HG03558 (cell line): ENCODE measurements around the gene NR3C2.

Experiments
- ATAC-seq: cut with Tn5 transposase; IDR thresholded peaks from one replicate; pipeline ENCODE4 v1.9.1; 2021; ENCODE audit warnings: moderate number of reproducible peaks; ENCODE audit not compliant: unreplicated experiment; ENCODE audit errors: extremely low read depth

NR3C2 gene

GRCh38 chr4:148441986-148442831, at the start of gene NR3C2:
Gene NR3C2 (minus strand): TSS chr4:148442414.
- ATAC-seq: peak; percentile 99

GRCh38 chr4:148487181-148487580, 45.0 kb upstream of the NR3C2 start:
- ATAC-seq: no peak

GRCh38 chr4:148481636-148482035, 39.4 kb upstream of the NR3C2 start:
- no peak for ATAC-seq

GRCh38 chr4:148477276-148477675, 35.1 kb upstream of the NR3C2 start:
- ATAC-seq: no peak

GRCh38 chr4:148469938-148470337, 27.7 kb upstream of the NR3C2 start:
- ATAC-seq: no peak

GRCh38 chr4:148454835-148455234, 12.6 kb upstream of the NR3C2 start:
- ATAC-seq: no peak

- ATAC-seq: no peak
These were observed 11.6 kb upstream of the NR3C2 start for GRCh38 chr4:148453833-148454232.

- no peak for ATAC-seq
These were observed 10.8 kb upstream of the NR3C2 start for GRCh38 chr4:148452970-148453369.

- no peak for ATAC-seq
These were observed 7.7 kb upstream of the NR3C2 start for GRCh38 chr4:148449921-148450320.

GRCh38 chr4:148448141-148448540, 5.9 kb upstream of the NR3C2 start:
- ATAC-seq: no peak

GRCh38 chr4:148447681-148448080, 5.5 kb upstream of the NR3C2 start:
- ATAC-seq: no peak

GRCh38 chr4:148445860-148446330, 3.7 kb upstream of the NR3C2 start:
- ATAC-seq: no peak

GRCh38 chr4:148445071-148445859, 3.1 kb upstream of the NR3C2 start:
- no peak for ATAC-seq

GRCh38 chr4:148444296-148445070, 2.3 kb upstream of the NR3C2 start:
- no peak for ATAC-seq

GRCh38 chr4:148443512-148444295, 1.5 kb upstream of the NR3C2 start:
- ATAC-seq: no peak

- ATAC-seq: no peak
These were observed 758 bp upstream of the NR3C2 start for GRCh38 chr4:148442832-148443511.

- ATAC-seq: no peak
These were observed 609 bp downstream of the NR3C2 start for GRCh38 chr4:148441624-148441985.

- ATAC-seq: no peak
These were observed 4.2 kb downstream of the NR3C2 start for GRCh38 chr4:148438047-148438446.

- ATAC-seq: no peak
These were observed 4.8 kb downstream of the NR3C2 start for GRCh38 chr4:148437439-148437838.
